Measurements from ENCODE around the gene LIN7C.

GRCh38 chr11:27467181-27467913 is 39.2 kb downstream of the LIN7C start:
- no peak for TF ChIP-seq CTCF (conservative IDR thresholded peaks at IDR 0.05; ENCODE audit: low read length)
- no peak for TF ChIP-seq EZH2phosphoT487 (IDR thresholded peaks at IDR 0.05; ENCODE audit: borderline replicate concordance)

Data from Loucy (cell line).